Stimulated activated CD8-positive, alpha-beta memory T cell treated with anti-CD3 and anti-CD28 coated beads, Interleukin-12 subunit alpha, Interleukin-12 subunit beta, amount 100 ng/mL, for 24 hours (primary cell): Measurements from ENCODE around the gene DOCK2.
"Not testable (repeated sequence)": the region's sequence is repeated elsewhere in the genome, so short reads cannot be mapped to it uniquely, and the experiment has no call there.

Source experiments
- DNase-seq: peaks from one replicate; pipeline ENCODE4 v3.0.0-alpha.2; 2020; ENCODE audit errors: extremely low read depth

Gene DOCK2

GRCh38 chr5:169942181-169942580, 305.1 kb downstream of the DOCK2 start:
- no peak for DNase-seq

GRCh38 chr5:169943026-169943425, 306.0 kb downstream of the DOCK2 start:
- no peak for DNase-seq

GRCh38 chr5:169944115-169944514, 307.0 kb downstream of the DOCK2 start:
- DNase-seq: no peak

- no peak for DNase-seq
These were observed 308.0 kb downstream of the DOCK2 start for GRCh38 chr5:169944922-169945680.

GRCh38 chr5:169945831-169946261, 308.8 kb downstream of the DOCK2 start:
- DNase-seq: no peak

- DNase-seq: no peak
These were observed 309.7 kb downstream of the DOCK2 start for GRCh38 chr5:169946743-169947295.

GRCh38 chr5:169950333-169950732, 313.3 kb downstream of the DOCK2 start:
- no peak for DNase-seq

- not testable (repeated sequence) for DNase-seq
These were observed 316.1 kb downstream of the DOCK2 start for GRCh38 chr5:169953196-169953595.

GRCh38 chr5:169954786-169955185, 317.7 kb downstream of the DOCK2 start:
- no peak for DNase-seq

- no peak for DNase-seq
These were observed 319.1 kb downstream of the DOCK2 start for GRCh38 chr5:169956126-169956525.

- DNase-seq: no peak
These were observed 319.7 kb downstream of the DOCK2 start for GRCh38 chr5:169956756-169957155.

GRCh38 chr5:169958278-169958677, 321.2 kb downstream of the DOCK2 start:
- no peak for DNase-seq

GRCh38 chr5:169960659-169961058, 323.6 kb downstream of the DOCK2 start:
- no peak for DNase-seq

GRCh38 chr5:169964246-169964645, 327.2 kb downstream of the DOCK2 start:
- no peak for DNase-seq

GRCh38 chr5:169970339-169970738, 333.3 kb downstream of the DOCK2 start:
- no peak for DNase-seq

GRCh38 chr5:169970911-169971765, 334.1 kb downstream of the DOCK2 start:
- no peak for DNase-seq

- DNase-seq: no peak
These were observed 334.7 kb downstream of the DOCK2 start for GRCh38 chr5:169971780-169972179.

GRCh38 chr5:169973056-169973455, 336.0 kb downstream of the DOCK2 start:
- no peak for DNase-seq

GRCh38 chr5:169974121-169974770, 337.2 kb downstream of the DOCK2 start:
- no peak for DNase-seq

GRCh38 chr5:169978714-169979113, 341.6 kb downstream of the DOCK2 start:
- no peak for DNase-seq

- no peak for DNase-seq
These were observed 342.8 kb downstream of the DOCK2 start for GRCh38 chr5:169979871-169980270.

- DNase-seq: no peak
These were observed 343.5 kb downstream of the DOCK2 start, which contains the start of gene INSYN2B for GRCh38 chr5:169980418-169981053. INSYN2B (minus strand) TSS chr5:169980495; CDS start chr5:169883898, 96,597 bp downstream.
